B cell (primary cell): ENCODE measurements around the gene SFT2D1. TPM values are rescaled to one million over a fixed set of nuclear protein-coding genes. Genes with fewer than 3 reads are reported as not detected.

Source experiments
- ATAC-seq: fragments of 200-7000 bp; cut with Tn5 transposase; one replicate; pipeline ENCODE4 v1.10.0; 2021; ENCODE audit warnings: low read depth, mild to moderate bottlenecking, moderate number of reproducible peaks, moderate library complexity
- CTCF ChIA-PET: fragments of 350-600 bp; sonication (Branson Sonifier 250); formaldehyde crosslinking; loops from one replicate; lab custom pipeline; 2021; ENCODE audit warnings: antibody characterized with exemption, inconsistent platforms; lab: Charles Lee
- POLR2A ChIA-PET: fragments of 350-600 bp; sonication (Branson Sonifier 250); formaldehyde crosslinking; loops from one replicate; lab custom pipeline; 2021; ENCODE audit warnings: antibody characterized with exemption; lab: Charles Lee
- DNase-seq: peaks from one replicate; pipeline ENCODE4 v3.0.0; 2013
- H2AFZ ChIP-seq: 2 replicates; pipeline ENCODE4 v1.6.1; 2012; ENCODE audit warnings: mild to moderate bottlenecking, low read depth, low read length; ENCODE audit not compliant: insufficient read depth, poor library complexity, severe bottlenecking
- H3K27ac ChIP-seq, 2 donors: 1 replicate in 1 of 2; 2 replicates in 1 of 2; pipeline ENCODE4 v1.5.1; 2012 to 2013; ENCODE audit warnings: low read length in 2 of 2, mild to moderate bottlenecking in 2 of 2, moderate library complexity in 1 of 2
- H3K27me3 ChIP-seq, 4 experiments: fragments of 200-600 bp in 1 of 4; sonication (generic) in 1 of 4; replicated peaks in 1 of 4; 1 replicate in 2 of 4; 2 replicates in 2 of 4; pipeline versions ENCODE4 v1.6.1 to v1.7.0; 2013 to 2016; ENCODE audit warnings: low read length in 3 of 4, mild to moderate bottlenecking in 2 of 4, mixed read lengths in 1 of 4, moderate library complexity in 1 of 4; ENCODE audit not compliant: insufficient read depth in 4 of 4, control insufficient read depth in 3 of 4; ENCODE audit errors: control extremely low read depth in 1 of 4
- H3K36me3 ChIP-seq, 2 experiments: replicated peaks in 1 of 2; 1 replicate in 1 of 2; 2 replicates in 1 of 2; pipeline versions ENCODE4 v1.6.1 to v1.7.1; 2013; ENCODE audit warnings: low read length in 1 of 2; ENCODE audit not compliant: insufficient read depth in 2 of 2, control insufficient read depth in 1 of 2; ENCODE audit errors: control extremely low read depth in 1 of 2, extremely low read depth in 1 of 2
- H3K4me1 ChIP-seq, 2 donors: fragments of 200-600 bp in 1 of 2; sonication (generic) in 1 of 2; 1 replicate in 1 of 2; 2 replicates in 1 of 2; pipeline versions ENCODE4 v1.5.1 to v1.6.1; 2013 to 2017; ENCODE audit warnings: low read length in 2 of 2; ENCODE audit not compliant: control insufficient read depth in 2 of 2, insufficient read depth in 2 of 2
- H3K4me2 ChIP-seq: replicated peaks from 2 replicates; pipeline ENCODE3; 2012; ENCODE audit warnings: mild to moderate bottlenecking, low read depth, low read length; ENCODE audit not compliant: poor library complexity, severe bottlenecking
- H3K4me3 ChIP-seq, 5 experiments: fragments of 200-600 bp in 1 of 5; sonication (generic) in 1 of 5; 1 replicate in 3 of 5; 2 replicates in 2 of 5; pipeline versions ENCODE4 v1.5.1 to v1.7.0; 2011 to 2016; ENCODE audit warnings: low read length in 4 of 5, mild to moderate bottlenecking in 4 of 5, low read depth in 2 of 5, control low read depth in 1 of 5, moderate library complexity in 1 of 5; ENCODE audit not compliant: insufficient read depth in 1 of 5; ENCODE audit errors: control extremely low read depth in 1 of 5, extremely low read depth in 1 of 5
- H3K79me2 ChIP-seq: fragments of 200-600 bp; sonication (generic); one replicate; pipeline ENCODE4 v1.6.0; 2016; ENCODE audit warnings: low read length; ENCODE audit not compliant: control insufficient read depth, insufficient read depth
- H3K9ac ChIP-seq: fragments of 200-600 bp; sonication (generic); 2 replicates; pipeline ENCODE4 v1.6.1; 2017; ENCODE audit warnings: mild to moderate bottlenecking, low read length, moderate library complexity
- H3K9me3 ChIP-seq, 3 donors: one replicate each; pipeline versions ENCODE4 v1.6.1 to v1.7.1; 2013; ENCODE audit warnings: low read length in 2 of 3; ENCODE audit not compliant: control insufficient read depth in 2 of 3, insufficient read depth in 1 of 3; ENCODE audit errors: control extremely low read depth in 1 of 3
- H4K20me1 ChIP-seq: 2 replicates; pipeline ENCODE4 v1.6.0; 2012; ENCODE audit warnings: mild to moderate bottlenecking, low read length; ENCODE audit not compliant: insufficient read depth, control insufficient read depth, poor library complexity, severe bottlenecking
- H3K27ac Mint-ChIP-seq: one replicate; pipeline ENCODE4 v1.8.0; 2021; ENCODE audit warnings: mixed read lengths
- H3K27me3 Mint-ChIP-seq: one replicate; pipeline ENCODE4 v1.8.0; 2021; ENCODE audit warnings: mixed read lengths
- H3K4me1 Mint-ChIP-seq: one replicate; pipeline ENCODE4 v1.8.0; 2021; ENCODE audit warnings: mixed read lengths
- H3K4me3 Mint-ChIP-seq: one replicate; pipeline ENCODE4 v1.8.0; 2021; ENCODE audit warnings: mixed read lengths
- H3K9me3 Mint-ChIP-seq: one replicate; pipeline ENCODE4 v1.8.0; 2022; ENCODE audit warnings: mixed read lengths; ENCODE audit not compliant: insufficient read depth
- EZH2 ChIP-seq: IDR thresholded peaks from 2 replicates; pipeline ENCODE4 v1.6.1; 2012; ENCODE audit warnings: borderline replicate concordance, low read depth, mild to moderate bottlenecking, moderate library complexity, low read length; ENCODE audit not compliant: insufficient read depth, poor library complexity, severe bottlenecking
- WGBS: methylation state at CpG from one replicate; pipeline ENCODE4 v1.1.5; 2013; ENCODE audit warnings: missing lambda C conversion rate; ENCODE audit not compliant: insufficient coverage; 5-methylcytosine and 5-hydroxymethylcytosine counted together
- intact Hi-C: fragments of 100-400 bp; cut with micrococcal nuclease; formaldehyde crosslinking; loops from one replicate; pipeline ENCODE4 v1.10.0; 2022
- polyA plus RNA-seq: library from polyadenylated mRNA; depleted of rRNA; stranded (reverse); fragments of >200 nt; gene quantifications from 2 replicates; pipeline ENCODE4 v1.2.3, GENCODE V29; 2012
- total RNA-seq, 2 donors: library from RNA; stranded (reverse); fragments of 120-200 nt in 1 of 2; gene quantifications; 1 replicate in 1 of 2; 2 replicates in 1 of 2; pipeline versions ENCODE4 v1.2.3 to v1.2.4, GENCODE V29; 2013 to 2022
- TF ChIP-seq, protein P1 (sequence below): fragments of 200-600 bp; IDR thresholded peaks from one replicate; pipeline ENCODE4 v1.8.0; 2022; ENCODE audit warnings: antibody characterized with exemption, mild to moderate bottlenecking

The SFT2D1 gene
- total and polyA plus RNA-seq, 2 donors (not counting 1 experiment from before 2014, with no cell fraction given): 38.2 to 59.0 TPM

DNA sequence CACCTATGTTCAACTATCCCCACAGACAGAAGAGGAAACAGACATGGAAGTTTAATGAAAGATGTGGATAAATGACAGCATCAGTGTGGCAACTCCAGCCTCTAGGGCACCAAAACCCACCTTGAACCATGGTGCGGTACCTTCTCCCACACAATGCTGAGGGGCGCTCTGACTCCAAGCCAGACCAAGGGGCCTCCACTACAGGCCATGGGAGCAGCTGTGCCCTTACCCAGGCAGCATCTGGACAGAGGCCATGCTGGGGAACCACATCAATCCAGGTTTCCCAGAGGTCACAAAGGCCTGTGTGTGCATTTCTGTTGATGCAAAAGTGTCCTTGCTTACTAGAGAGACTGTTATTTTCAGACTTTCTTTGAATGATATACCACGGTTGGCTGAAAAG lies 38.2 kb downstream of the SFT2D1 start:
- H4K20me1 ChIP-seq: no peaks in the 10 kb centered on the region
- no peak overlapping the region for H3K27ac ChIP-seq
- DNase-seq (no peak), ATAC-seq (no peak)
- TF ChIP-seq, protein P1, sequence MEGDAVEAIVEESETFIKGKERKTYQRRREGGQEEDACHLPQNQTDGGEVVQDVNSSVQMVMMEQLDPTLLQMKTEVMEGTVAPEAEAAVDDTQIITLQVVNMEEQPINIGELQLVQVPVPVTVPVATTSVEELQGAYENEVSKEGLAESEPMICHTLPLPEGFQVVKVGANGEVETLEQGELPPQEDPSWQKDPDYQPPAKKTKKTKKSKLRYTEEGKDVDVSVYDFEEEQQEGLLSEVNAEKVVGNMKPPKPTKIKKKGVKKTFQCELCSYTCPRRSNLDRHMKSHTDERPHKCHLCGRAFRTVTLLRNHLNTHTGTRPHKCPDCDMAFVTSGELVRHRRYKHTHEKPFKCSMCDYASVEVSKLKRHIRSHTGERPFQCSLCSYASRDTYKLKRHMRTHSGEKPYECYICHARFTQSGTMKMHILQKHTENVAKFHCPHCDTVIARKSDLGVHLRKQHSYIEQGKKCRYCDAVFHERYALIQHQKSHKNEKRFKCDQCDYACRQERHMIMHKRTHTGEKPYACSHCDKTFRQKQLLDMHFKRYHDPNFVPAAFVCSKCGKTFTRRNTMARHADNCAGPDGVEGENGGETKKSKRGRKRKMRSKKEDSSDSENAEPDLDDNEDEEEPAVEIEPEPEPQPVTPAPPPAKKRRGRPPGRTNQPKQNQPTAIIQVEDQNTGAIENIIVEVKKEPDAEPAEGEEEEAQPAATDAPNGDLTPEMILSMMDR: no peak
- no peak for TF ChIP-seq EZH2
- H2AFZ ChIP-seq: no peak overlapping the region
- WGBS: 100% methylated on average over 2 of the region's 3 CpGs
- H3K4me3 ChIP-seq: no peak overlapping the region
- H3K79me2 ChIP-seq: no peaks in the 10 kb centered on the region
- Mint-ChIP-seq H3K27ac (no peak overlapping the region), H3K4me3 (no peak overlapping the region), H3K27me3 (peaks cover 50% of the 10 kb centered on the region), H3K4me1 (peaks cover 8% of the 10 kb centered on the region), H3K9me3 (no peaks in the 10 kb centered on the region)
- H3K27me3 ChIP-seq: peaks cover 0 to 38% (median 22%) of the 10 kb centered on the region in 4 experiments
- no peak overlapping the region for H3K9ac ChIP-seq
- ChIA-PET POLR2A (no interaction called here), CTCF (interaction anchor here (1.5 to 15.9 kb wide), 3 partner anchors 9 to 93 kb away, joined by 3 to 266 read pairs (median 9); no protein-coding TSS in a partner anchor)
- no peaks in the 10 kb centered on the region for H3K36me3 ChIP-seq
- intact Hi-C loops: no loop called here
- H3K9me3 ChIP-seq: no peaks in the 10 kb centered on the region
- H3K4me2 ChIP-seq: no peak overlapping the region
- peaks cover 13 to 17% of the 10 kb centered on the region in 2 donors for H3K4me1 ChIP-seq

DNA sequence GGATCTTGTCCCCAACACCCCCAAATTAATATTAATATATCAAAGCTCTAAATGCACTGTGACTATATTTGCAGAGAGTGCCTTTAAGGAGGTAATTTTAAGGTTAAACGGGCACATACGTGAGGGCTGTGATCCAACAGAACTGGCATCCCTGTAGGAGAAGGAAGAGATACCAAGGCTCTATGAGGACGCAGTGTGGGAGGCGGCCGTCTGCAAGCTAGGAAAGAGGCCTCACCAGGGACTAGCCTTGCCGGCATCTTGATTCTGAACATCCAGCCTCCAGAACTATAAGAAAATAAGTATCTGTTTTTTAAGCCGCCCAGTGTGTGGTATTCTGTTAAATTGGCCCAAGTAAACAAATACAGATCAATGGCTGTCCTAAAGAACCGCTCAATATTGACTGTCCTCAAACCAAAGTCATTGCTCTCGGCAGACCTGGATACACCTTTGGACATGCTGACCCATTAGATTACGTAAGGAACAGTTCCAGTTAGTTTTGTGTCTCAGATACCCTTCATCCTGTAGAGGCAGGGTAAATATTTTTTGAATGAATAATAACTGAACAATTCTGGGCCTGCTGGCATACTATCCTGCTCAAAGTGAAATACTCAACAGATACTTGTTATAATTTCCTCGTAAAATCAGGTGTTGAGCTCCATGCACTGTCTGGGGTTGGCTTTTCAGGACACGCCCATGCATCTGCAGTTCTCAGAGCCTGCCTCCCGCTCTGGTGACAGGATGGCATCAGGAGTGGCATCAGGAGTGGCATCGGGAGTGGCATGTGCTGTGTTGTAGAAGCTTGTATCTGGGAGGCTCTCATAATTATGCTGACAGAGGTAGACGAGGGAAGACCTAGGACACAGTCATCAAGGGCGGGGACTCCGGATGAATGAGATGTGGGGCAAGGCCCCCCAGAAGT lies 40.5 kb downstream of the SFT2D1 start:
- H3K9me3 ChIP-seq: no peaks in the 10 kb centered on the region
- 97% methylated on average over 11 of the region's 17 CpGs for WGBS
- no peak for TF ChIP-seq EZH2
- TF ChIP-seq, protein P1: no peak
- H2AFZ ChIP-seq: no peak overlapping the region
- DNase-seq: no peak
- no peak overlapping the region for H3K27ac ChIP-seq
- CTCF ChIA-PET: interaction anchor here (1.5 to 15.9 kb wide), 2 partner anchors 11 to 95 kb away, joined by 9 to 266 read pairs; no protein-coding TSS in a partner anchor
- peaks cover 3% of the 10 kb centered on the region for H3K4me1 Mint-ChIP-seq
- no peak overlapping the region for H3K4me3 Mint-ChIP-seq
- POLR2A ChIA-PET: no interaction called here
- H3K27ac Mint-ChIP-seq: no peak overlapping the region
- no peak overlapping the region for H3K9ac ChIP-seq
- no peak for ATAC-seq
- peaks cover 2 to 4% of the 10 kb centered on the region in 2 donors for H3K4me1 ChIP-seq
- H3K27me3 Mint-ChIP-seq: peaks cover 54% of the 10 kb centered on the region
- H3K4me2 ChIP-seq: no peak overlapping the region
- no peaks in the 10 kb centered on the region for H3K79me2 ChIP-seq
- no peaks in the 10 kb centered on the region for H3K9me3 Mint-ChIP-seq
- H3K36me3 ChIP-seq: no peaks in the 10 kb centered on the region
- intact Hi-C loops: no loop called here
- H3K27me3 ChIP-seq: peaks cover 0 to 28% (median 14%) of the 10 kb centered on the region in 4 experiments
- H3K4me3 ChIP-seq: no peak overlapping the region
- H4K20me1 ChIP-seq: no peaks in the 10 kb centered on the region
